Ishikawa (cell line): Measurements from ENCODE around the gene BOLA3.

Experiments
- CEBPB ChIP-seq: IDR thresholded peaks from 2 replicates; pipeline ENCODE4 v1.6.1; 2012
- CREB1 ChIP-seq: IDR thresholded peaks from 2 replicates; pipeline ENCODE4 v1.6.1; 2012; ENCODE audit warnings: low read depth
- EGR1 ChIP-seq: IDR thresholded peaks from 2 replicates; pipeline ENCODE4 v1.6.1; 2012
- EP300 ChIP-seq: IDR thresholded peaks from 2 replicates; pipeline ENCODE4 v1.6.1; 2012; ENCODE audit warnings: borderline replicate concordance
- FOXM1 ChIP-seq: IDR thresholded peaks from 2 replicates; pipeline ENCODE4 v1.6.1; 2012; ENCODE audit warnings: low read depth, borderline replicate concordance
- MAX ChIP-seq: IDR thresholded peaks from 2 replicates; pipeline ENCODE4 v1.6.1; 2012
- NFIC ChIP-seq: IDR thresholded peaks from 2 replicates; pipeline ENCODE4 v1.6.1; 2012
- RAD21 ChIP-seq: IDR thresholded peaks from 2 replicates; pipeline ENCODE4 v1.6.1; 2012; ENCODE audit warnings: low read depth
- REST ChIP-seq: IDR thresholded peaks from 2 replicates; pipeline ENCODE4 v1.6.1; 2012; ENCODE audit warnings: low read depth, mild to moderate bottlenecking
- TAF1 ChIP-seq: IDR thresholded peaks from 2 replicates; pipeline ENCODE4 v1.6.1; 2012; ENCODE audit warnings: low read depth, mild to moderate bottlenecking
- TCF12 ChIP-seq: IDR thresholded peaks from 2 replicates; pipeline ENCODE4 v1.6.1; 2012; ENCODE audit warnings: low read depth
- TEAD4 ChIP-seq: IDR thresholded peaks from 2 replicates; pipeline ENCODE4 v1.6.1; 2012
- USF1 ChIP-seq: IDR thresholded peaks from 2 replicates; pipeline ENCODE4 v1.6.1; 2012
- YY1 ChIP-seq: IDR thresholded peaks from 2 replicates; pipeline ENCODE4 v1.6.1; 2012; ENCODE audit warnings: low read depth
- ZBTB7A ChIP-seq: IDR thresholded peaks from 2 replicates; pipeline ENCODE4 v1.6.1; 2012; ENCODE audit warnings: low read depth

Gene BOLA3

GRCh38 chr2:74092275-74092674, 55.4 kb downstream of the BOLA3 start:
- TF ChIP-seq RAD21 (no peak), NFIC (no peak), TAF1 (no peak)

GRCh38 chr2:74091391-74091790, 56.3 kb downstream of the BOLA3 start:
- TF ChIP-seq TCF12: no peak
- no peak for TF ChIP-seq ZBTB7A
- no peak for TF ChIP-seq EGR1

GRCh38 chr2:74089816-74090745, 57.6 kb downstream of the BOLA3 start:
- TF ChIP-seq MAX (no peak), USF1 (no peak), CEBPB (no peak), TEAD4 (no peak), EP300 (no peak), FOXM1 (no peak), REST (no peak), YY1 (no peak), TAF1 (no peak), NFIC (no peak), ZBTB7A (no peak), CREB1 (no peak), EGR1 (no peak), TCF12 (no peak), RAD21 (no peak)

GRCh38 chr2:74087696-74088095, 60.0 kb downstream of the BOLA3 start:
- TF ChIP-seq TAF1 (no peak), REST (no peak), CEBPB (no peak), CREB1 (no peak), YY1 (no peak), TCF12 (no peak), MAX (no peak), TEAD4 (no peak), EP300 (no peak), ZBTB7A (no peak), EGR1 (no peak), USF1 (no peak), FOXM1 (no peak), RAD21 (no peak), NFIC (no peak)

- TF ChIP-seq TEAD4: no peak
- TF ChIP-seq MAX: no peak
- TF ChIP-seq REST: no peak
- TF ChIP-seq TAF1: no peak
- TF ChIP-seq CREB1: no peak
- TF ChIP-seq USF1: no peak
- TF ChIP-seq EP300: no peak
These were observed 61.7 kb downstream of the BOLA3 start for GRCh38 chr2:74086021-74086420.
